Activated naive CD4-positive, alpha-beta T cell treated with anti-CD3 and anti-CD28 coated beads, Interleukin-2, amount 10 ng/mL, durations not matched to agents 7 days and 5 days (primary cell): ENCODE measurements around the gene WDR6.
A peak's percentile ranks its signal among the peaks of the same experiment; 100 is the strongest.

Source experiments
- CTCF ChIA-PET: fragments of 350-600 bp; sonication (Branson Sonifier 250); formaldehyde crosslinking; loops from one replicate; lab custom pipeline; 2021; ENCODE audit warnings: antibody characterized with exemption; lab: Charles Lee
- DNase-seq: peaks from one replicate; pipeline ENCODE4 v3.0.0-alpha.2; 2020
- H3K27ac Mint-ChIP-seq: one replicate; pipeline ENCODE4 v1.8.0; 2021; ENCODE audit warnings: mild to moderate bottlenecking, moderate library complexity, mixed read lengths
- H3K27me3 Mint-ChIP-seq: one replicate; pipeline ENCODE4 v1.8.0; 2021; ENCODE audit warnings: mild to moderate bottlenecking, mixed read lengths
- H3K36me3 Mint-ChIP-seq: one replicate; pipeline ENCODE4 v1.8.0; 2021; ENCODE audit warnings: mixed read lengths
- H3K4me1 Mint-ChIP-seq: one replicate; pipeline ENCODE4 v1.8.0; 2021; ENCODE audit warnings: mixed read lengths
- H3K4me3 Mint-ChIP-seq: one replicate; pipeline ENCODE4 v1.8.0; 2021; ENCODE audit warnings: mild to moderate bottlenecking, moderate library complexity, mixed read lengths
- H3K9me3 Mint-ChIP-seq: one replicate; pipeline ENCODE4 v1.8.0; 2021; ENCODE audit warnings: mixed read lengths

WDR6 gene

GRCh38 chr3:49007068-49007770 is at the start of gene WDR6:
Gene WDR6 (plus strand): TSS chr3:49007391. CDS start chr3:49007432, 41 bp downstream.
- peak within 1 kb of the TSS; percentile 98 for H3K4me3 Mint-ChIP-seq
- H3K27me3 Mint-ChIP-seq = no peaks in the 10 kb centered on the region
- no peaks in the 10 kb centered on the region for H3K9me3 Mint-ChIP-seq
- peaks cover 38% of the 10 kb centered on the region for H3K4me1 Mint-ChIP-seq
- peak within 1 kb of the TSS; percentile 99 for H3K27ac Mint-ChIP-seq
- CTCF ChIA-PET = interaction anchor here (0.6 to 5.2 kb wide), 9 partner anchors 11 to 261 kb away, joined by 3 to 62 read pairs (median 4); partner anchors contain the start of genes DALRD3, NDUFAF3 and P4HTM
- DNase-seq = peak; percentile 99
- H3K36me3 Mint-ChIP-seq = peaks cover 31% of the 10 kb centered on the region

- Mint-ChIP-seq H3K27me3 (no peaks in the 10 kb centered on the region), H3K27ac (no peak overlapping the region), H3K4me3 (no peak overlapping the region), H3K9me3 (no peaks in the 10 kb centered on the region), H3K4me1 (no peaks in the 10 kb centered on the region), H3K36me3 (peaks cover 24% of the 10 kb centered on the region)
- no peak for DNase-seq
- CTCF ChIA-PET = no interaction called here
Measured at GRCh38 chr3:48960841-48961413, 46.3 kb upstream of the WDR6 start.

GRCh38 chr3:48962340-48962739 is 44.9 kb upstream of the WDR6 start:
- Mint-ChIP-seq H3K4me1 (no peaks in the 10 kb centered on the region), H3K9me3 (no peaks in the 10 kb centered on the region), H3K4me3 (no peak overlapping the region), H3K27me3 (no peaks in the 10 kb centered on the region), H3K27ac (no peak overlapping the region), H3K36me3 (peaks cover 24% of the 10 kb centered on the region)
- CTCF ChIA-PET = no interaction called here
- DNase-seq = no peak

- Mint-ChIP-seq H3K4me3 (no peak overlapping the region), H3K36me3 (peaks cover 22% of the 10 kb centered on the region), H3K4me1 (no peaks in the 10 kb centered on the region), H3K9me3 (no peaks in the 10 kb centered on the region), H3K27me3 (no peaks in the 10 kb centered on the region), H3K27ac (no peak overlapping the region)
- CTCF ChIA-PET = no interaction called here
- no peak for DNase-seq
Measured at GRCh38 chr3:48962939-48963338, 44.3 kb upstream of the WDR6 start.

GRCh38 chr3:48963591-48963990 is 43.6 kb upstream of the WDR6 start:
- CTCF ChIA-PET = interaction anchor here (0.7 kb wide), 1 partner anchor 227 kb away, joined by 3 read pairs; no protein-coding TSS in a partner anchor
- Mint-ChIP-seq H3K36me3 (peaks cover 25% of the 10 kb centered on the region), H3K27me3 (no peaks in the 10 kb centered on the region), H3K9me3 (no peaks in the 10 kb centered on the region), H3K4me3 (no peak overlapping the region), H3K4me1 (no peaks in the 10 kb centered on the region), H3K27ac (no peak overlapping the region)
- DNase-seq = no peak

- Mint-ChIP-seq H3K27ac (no peak overlapping the region), H3K36me3 (peaks cover 39% of the 10 kb centered on the region)
- CTCF ChIA-PET = no interaction called here
Measured at GRCh38 chr3:48966367-48966766, 40.8 kb upstream of the WDR6 start.

GRCh38 chr3:48966876-48967361 is 40.3 kb upstream of the WDR6 start:
- DNase-seq = no peak
- Mint-ChIP-seq H3K36me3 (peaks cover 39% of the 10 kb centered on the region), H3K4me3 (no peak overlapping the region), H3K27ac (peak overlapping the region; percentile 50), H3K4me1 (no peaks in the 10 kb centered on the region), H3K27me3 (no peaks in the 10 kb centered on the region), H3K9me3 (no peaks in the 10 kb centered on the region)
- CTCF ChIA-PET = no interaction called here

More at GRCh38 chr3:48966367-48966766, 40.8 kb upstream of the WDR6 start:
- Mint-ChIP-seq H3K9me3 (no peaks in the 10 kb centered on the region), H3K27me3 (no peaks in the 10 kb centered on the region), H3K4me3 (no peak overlapping the region), H3K4me1 (no peaks in the 10 kb centered on the region)
- DNase-seq = no peak

- CTCF ChIA-PET = interaction anchor here (1.2 kb wide), 1 partner anchor 231 kb away, joined by 3 read pairs; no protein-coding TSS in a partner anchor
- Mint-ChIP-seq H3K27ac (peak overlapping the region; percentile 11), H3K4me3 (no peak overlapping the region), H3K36me3 (peaks cover 48% of the 10 kb centered on the region), H3K4me1 (peaks cover 14% of the 10 kb centered on the region), H3K27me3 (no peaks in the 10 kb centered on the region), H3K9me3 (no peaks in the 10 kb centered on the region)
- DNase-seq = no peak
Measured at GRCh38 chr3:48970586-48970985, 36.6 kb upstream of the WDR6 start.

GRCh38 chr3:48974076-48974864 is 32.9 kb upstream of the WDR6 start:
- Mint-ChIP-seq H3K27me3 (no peaks in the 10 kb centered on the region), H3K36me3 (peaks cover 51% of the 10 kb centered on the region), H3K4me1 (peaks cover 14% of the 10 kb centered on the region), H3K4me3 (no peak overlapping the region), H3K9me3 (no peaks in the 10 kb centered on the region), H3K27ac (peak overlapping the region; percentile 4)
- no peak for DNase-seq
- CTCF ChIA-PET = interaction anchor here (0.6 to 0.7 kb wide), 2 partner anchors 10 to 236 kb away, joined by 3 to 4 read pairs; no protein-coding TSS in a partner anchor

GRCh38 chr3:48979451-48979850 is 27.7 kb upstream of the WDR6 start:
- CTCF ChIA-PET = no interaction called here
- no peak for DNase-seq

GRCh38 chr3:48980295-48980694 is 26.9 kb upstream of the WDR6 start:
- H3K4me3 Mint-ChIP-seq = no peak overlapping the region
- no peaks in the 10 kb centered on the region for H3K9me3 Mint-ChIP-seq
- H3K27ac Mint-ChIP-seq = no peak overlapping the region
- no peaks in the 10 kb centered on the region for H3K4me1 Mint-ChIP-seq
- CTCF ChIA-PET = interaction anchor here (1.3 kb wide), 1 partner anchor 589 kb away, joined by 3 read pairs; no protein-coding TSS in a partner anchor
- no peaks in the 10 kb centered on the region for H3K27me3 Mint-ChIP-seq
- DNase-seq = no peak
- H3K36me3 Mint-ChIP-seq = peaks cover 55% of the 10 kb centered on the region

More at GRCh38 chr3:48979451-48979850, 27.7 kb upstream of the WDR6 start:
- H3K4me1 Mint-ChIP-seq = peaks cover 6% of the 10 kb centered on the region
- peaks cover 60% of the 10 kb centered on the region for H3K36me3 Mint-ChIP-seq
- no peaks in the 10 kb centered on the region for H3K9me3 Mint-ChIP-seq
- H3K4me3 Mint-ChIP-seq = no peak overlapping the region
- H3K27me3 Mint-ChIP-seq = no peaks in the 10 kb centered on the region
- H3K27ac Mint-ChIP-seq = no peak overlapping the region

GRCh38 chr3:48982016-48982415 is 25.2 kb upstream of the WDR6 start:
- CTCF ChIA-PET = no interaction called here
- no peak overlapping the region for H3K4me3 Mint-ChIP-seq
- H3K9me3 Mint-ChIP-seq = no peaks in the 10 kb centered on the region
- DNase-seq = no peak
- H3K36me3 Mint-ChIP-seq = peaks cover 48% of the 10 kb centered on the region
- no peak overlapping the region for H3K27ac Mint-ChIP-seq
- H3K4me1 Mint-ChIP-seq = no peaks in the 10 kb centered on the region
- no peaks in the 10 kb centered on the region for H3K27me3 Mint-ChIP-seq

- CTCF ChIA-PET = interaction anchor here (0.6 kb wide), 1 partner anchor 25 kb away, joined by 4 read pairs; no protein-coding TSS in a partner anchor
- H3K27ac Mint-ChIP-seq = no peak overlapping the region
- DNase-seq = no peak
- no peaks in the 10 kb centered on the region for H3K27me3 Mint-ChIP-seq
- H3K4me1 Mint-ChIP-seq = peaks cover 2% of the 10 kb centered on the region
- no peak overlapping the region for H3K4me3 Mint-ChIP-seq
- no peaks in the 10 kb centered on the region for H3K9me3 Mint-ChIP-seq
- H3K36me3 Mint-ChIP-seq = peaks cover 48% of the 10 kb centered on the region
Measured at GRCh38 chr3:48982686-48983085, 24.5 kb upstream of the WDR6 start.

GRCh38 chr3:48983096-48983495 is 24.1 kb upstream of the WDR6 start:
- no peak for DNase-seq
- Mint-ChIP-seq H3K4me1 (peaks cover 6% of the 10 kb centered on the region), H3K27me3 (no peaks in the 10 kb centered on the region), H3K36me3 (peaks cover 48% of the 10 kb centered on the region), H3K9me3 (no peaks in the 10 kb centered on the region), H3K4me3 (no peak overlapping the region), H3K27ac (peak overlapping the region; percentile 45)
- CTCF ChIA-PET = interaction anchor here (0.6 kb wide), 1 partner anchor 25 kb away, joined by 4 read pairs; no protein-coding TSS in a partner anchor
